GM08714 (cell line): Measurements from ENCODE around the gene PNP.

Experiments used
- H3K4me3 ChIP-seq: fragments of 200-500 bp; sonication (Bioruptor generic); 2 replicates; pipeline ENCODE4 v1.5.1; 2014; ENCODE audit warnings: mild to moderate bottlenecking, low read length, inconsistent platforms
- ZNF274 ChIP-seq: IDR thresholded peaks from 2 replicates; pipeline ENCODE4 v1.6.1; 2012; ENCODE audit warnings: mild to moderate bottlenecking, low read depth, low read length

The PNP gene

GRCh38 chr14:20469242-20469889 is at the start of gene PNP:
PNP (plus strand) TSS chr14:20469406; CDS start chr14:20469525, 119 bp downstream.
- peak within 1 kb of the TSS; percentile 79 for H3K4me3 ChIP-seq
- TF ChIP-seq ZNF274 = no peak

- no peak for TF ChIP-seq ZNF274
- H3K4me3 ChIP-seq = no peak overlapping the region
These were observed 49.8 kb upstream of the PNP start for GRCh38 chr14:20419419-20419818.

- no peak for TF ChIP-seq ZNF274
These were observed 47.9 kb upstream of the PNP start for GRCh38 chr14:20421267-20421666.

GRCh38 chr14:20422886-20423285 is 46.3 kb upstream of the PNP start:
- no peak overlapping the region for H3K4me3 ChIP-seq
- no peak for TF ChIP-seq ZNF274

More at GRCh38 chr14:20421267-20421666, 47.9 kb upstream of the PNP start:
- H3K4me3 ChIP-seq = no peak overlapping the region

- no peak overlapping the region for H3K4me3 ChIP-seq
- no peak for TF ChIP-seq ZNF274
These were observed 44.4 kb upstream of the PNP start for GRCh38 chr14:20424851-20425250.

- H3K4me3 ChIP-seq = peak overlapping the region; percentile 77; the same call in 1 of the 2 replicates
- TF ChIP-seq ZNF274 = no peak
These were observed 41.8 kb upstream of the PNP start for GRCh38 chr14:20427231-20428009.

GRCh38 chr14:20428010-20428365 is 41.2 kb upstream of the PNP start:
- H3K4me3 ChIP-seq = peak overlapping the region; percentile 77; the same call in 1 of the 2 replicates
- no peak for TF ChIP-seq ZNF274

GRCh38 chr14:20428802-20429201 is 40.4 kb upstream of the PNP start:
- H3K4me3 ChIP-seq = no peak overlapping the region; the same call in 1 of the 2 replicates
- no peak for TF ChIP-seq ZNF274

- no peak overlapping the region for H3K4me3 ChIP-seq
- TF ChIP-seq ZNF274 = no peak
These were observed 39.2 kb upstream of the PNP start for GRCh38 chr14:20429801-20430669.

- no peak overlapping the region for H3K4me3 ChIP-seq
- no peak for TF ChIP-seq ZNF274
These were observed 34.3 kb upstream of the PNP start for GRCh38 chr14:20434701-20435581.

- no peak for TF ChIP-seq ZNF274
These were observed 33.4 kb upstream of the PNP start, which contains the start of gene KLHL33 for GRCh38 chr14:20435582-20436362. KLHL33 (minus strand) TSS chr14:20436166; CDS start chr14:20435811, 355 bp downstream.

GRCh38 chr14:20436363-20436755 is 32.8 kb upstream of the PNP start:
- no peak overlapping the region for H3K4me3 ChIP-seq
- TF ChIP-seq ZNF274 = no peak

More at GRCh38 chr14:20435582-20436362, 33.4 kb upstream of the PNP start, which contains the start of gene KLHL33:
- no peak within 1 kb of the TSS for H3K4me3 ChIP-seq
